Fibroblast of mammary gland (primary cell): ENCODE data around the gene ARHGAP6.

Source experiments
- DNase-seq: peaks from one replicate; pipeline ENCODE4 v3.0.0-alpha.2; 2010; ENCODE audit warnings: low read depth
- H3K4me3 ChIP-seq: 2 replicates; pipeline ENCODE4 v1.5.1; 2011; ENCODE audit warnings: low read depth, mild to moderate bottlenecking, low read length, moderate library complexity; ENCODE audit not compliant: control insufficient read depth
- CTCF ChIP-seq: conservative IDR thresholded peaks from 2 replicates; pipeline ENCODE4 v1.5.1; 2011; ENCODE audit warnings: low read depth, low read length, inconsistent platforms; ENCODE audit not compliant: control insufficient read depth, insufficient read depth

Gene ARHGAP6

GRCh38 chrX:11337292-11338009 lies 328.3 kb downstream of the ARHGAP6 start:
- no peak overlapping the region for H3K4me3 ChIP-seq
- no peak for DNase-seq
- no peak for TF ChIP-seq CTCF

- no peak overlapping the region for H3K4me3 ChIP-seq
- no peak for TF ChIP-seq CTCF
- no peak for DNase-seq
Observed at GRCh38 chrX:11336201-11336600, 329.5 kb downstream of the ARHGAP6 start.

DNA sequence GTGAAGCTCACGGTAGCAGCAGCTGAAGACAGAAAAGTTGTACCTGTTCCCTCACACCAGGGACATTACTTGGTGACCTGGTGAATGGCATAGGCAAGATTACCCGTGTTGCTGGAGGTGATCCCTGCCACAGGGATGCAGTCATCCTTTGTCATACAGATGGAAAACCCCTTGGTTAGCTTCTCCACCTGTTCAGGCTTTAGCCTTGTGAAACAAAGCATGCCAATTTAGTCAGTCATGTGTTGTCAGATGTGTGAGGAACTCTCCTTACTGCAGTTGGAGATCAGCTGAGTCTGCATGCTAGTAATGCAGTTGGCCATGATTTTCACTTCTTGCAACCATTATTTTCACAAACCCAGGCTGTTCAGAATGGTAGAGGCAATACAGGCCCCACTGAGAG lies 331.6 kb downstream of the ARHGAP6 start:
- peak; percentile 20 for DNase-seq
- TF ChIP-seq CTCF = no peak
- no peak overlapping the region for H3K4me3 ChIP-seq

- DNase-seq = no peak
- no peak for TF ChIP-seq CTCF
- no peak overlapping the region for H3K4me3 ChIP-seq
Observed at GRCh38 chrX:11331788-11332187, 333.9 kb downstream of the ARHGAP6 start.

GRCh38 chrX:11329021-11329420 lies 336.7 kb downstream of the ARHGAP6 start:
- TF ChIP-seq CTCF = no peak
- H3K4me3 ChIP-seq = no peak overlapping the region
- peak; percentile 64 for DNase-seq

DNA sequence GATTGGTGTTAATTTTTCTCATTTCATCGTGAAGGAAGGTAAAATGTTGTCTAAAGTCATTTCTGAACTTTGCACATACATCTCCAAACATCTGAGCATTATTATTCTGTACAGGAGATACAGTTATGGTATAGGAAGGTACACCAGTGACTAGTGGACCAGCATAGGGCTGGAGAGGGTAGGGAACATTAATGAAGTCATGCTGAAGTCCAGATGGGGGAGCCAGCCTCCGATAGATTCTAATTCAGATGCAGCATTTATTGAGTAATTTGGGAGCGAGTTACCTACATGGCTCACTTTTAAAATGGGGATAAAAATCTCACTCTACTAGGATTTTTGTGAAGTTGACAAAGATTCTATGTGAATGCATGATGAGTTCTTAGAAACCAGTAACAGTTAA lies 337.6 kb downstream of the ARHGAP6 start:
- TF ChIP-seq CTCF = no peak
- no peak for DNase-seq
- H3K4me3 ChIP-seq = no peak overlapping the region

DNA sequence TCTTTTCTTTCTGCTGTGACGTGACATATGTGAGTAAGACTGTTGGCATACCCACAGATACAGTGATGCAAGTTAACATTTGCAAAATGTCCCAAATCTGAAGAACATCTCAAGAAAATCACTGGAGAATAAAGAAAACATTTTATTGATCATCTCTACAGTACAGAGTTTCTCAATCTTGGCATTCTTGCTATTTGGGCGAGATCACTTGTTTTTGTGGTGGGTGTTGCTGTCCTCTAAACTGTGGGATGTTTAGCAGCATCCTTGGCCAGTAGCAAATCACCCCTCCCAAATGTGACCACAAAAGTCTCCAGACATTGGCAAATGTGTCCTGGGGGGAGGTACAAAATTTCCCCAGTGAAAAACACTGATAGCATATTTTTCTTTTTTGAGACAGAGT lies 343.7 kb downstream of the ARHGAP6 start:
- H3K4me3 ChIP-seq = no peak overlapping the region
- TF ChIP-seq CTCF = no peak
- peak; percentile 59 for DNase-seq
